Fibroblast of lung (primary cell): ENCODE data around the gene NCKAP5. TPM values are rescaled to one million over a fixed set of nuclear protein-coding genes. Genes with fewer than 3 reads are reported as not detected.

ENCODE experiments used
- DNase-seq, 2 donors: peaks; one replicate each; pipeline versions ENCODE4 v3.0.0 to v3.0.0-alpha.2; 2010; ENCODE audit warnings: low read depth in 2 of 2
- H2AFZ ChIP-seq: 2 replicates; pipeline ENCODE4 v1.5.1; 2012; ENCODE audit warnings: low read length, control low read depth, inconsistent platforms
- H3K27ac ChIP-seq: 2 replicates; pipeline ENCODE4 v1.5.1; 2011; ENCODE audit warnings: low read length, control low read depth; ENCODE audit not compliant: insufficient read depth
- H3K27me3 ChIP-seq: 2 replicates; pipeline ENCODE4 v1.5.1; 2011; ENCODE audit warnings: mild to moderate bottlenecking, low read length; ENCODE audit not compliant: control insufficient read depth, insufficient read depth
- H3K36me3 ChIP-seq: 2 replicates; pipeline ENCODE4 v1.5.1; 2011; ENCODE audit warnings: low read length; ENCODE audit not compliant: control insufficient read depth, insufficient read depth
- H3K4me1 ChIP-seq: 2 replicates; pipeline ENCODE4 v1.5.1; 2011; ENCODE audit warnings: low read length; ENCODE audit not compliant: control insufficient read depth, insufficient read depth; ENCODE audit errors: extremely low read depth
- H3K4me2 ChIP-seq: 2 replicates; pipeline ENCODE4 v1.5.1; 2011; ENCODE audit warnings: low read length, control low read depth; ENCODE audit not compliant: insufficient read depth; ENCODE audit errors: extremely low read depth
- H3K4me3 ChIP-seq, 4 experiments: fragments of 200-600 bp in 1 of 4; sonication (generic) in 1 of 4; replicated peaks in 1 of 4; 2 replicates each; pipeline ENCODE4 v1.5.1; 2011 to 2016; ENCODE audit warnings: low read length in 4 of 4, low read depth in 3 of 4, mild to moderate bottlenecking in 3 of 4, control low read depth in 2 of 4, inconsistent platforms in 1 of 4, mixed read lengths in 1 of 4; ENCODE audit not compliant: insufficient read depth in 1 of 4; ENCODE audit errors: control extremely low read depth in 1 of 4
- H3K79me2 ChIP-seq: 2 replicates; pipeline ENCODE4 v1.5.1; 2012; ENCODE audit warnings: mild to moderate bottlenecking, low read length, inconsistent platforms; ENCODE audit not compliant: control insufficient read depth, insufficient read depth
- H3K9ac ChIP-seq: 2 replicates; pipeline ENCODE4 v1.5.1; 2011; ENCODE audit warnings: mild to moderate bottlenecking, low read length, control low read depth; ENCODE audit not compliant: insufficient read depth
- H3K9me3 ChIP-seq: 2 replicates; pipeline ENCODE4 v1.5.1; 2012; ENCODE audit warnings: low read depth, low read length; ENCODE audit not compliant: control insufficient read depth, insufficient read depth
- H4K20me1 ChIP-seq: 2 replicates; pipeline ENCODE4 v1.5.1; 2011; ENCODE audit warnings: low read length; ENCODE audit not compliant: control insufficient read depth, insufficient read depth; ENCODE audit errors: extremely low read depth
- EZH2 ChIP-seq: IDR thresholded peaks from 2 replicates; pipeline ENCODE4 v1.5.1; 2012; ENCODE audit warnings: low read length, control low read depth, mild to moderate bottlenecking; ENCODE audit errors: missing control alignments
- polyA plus RNA-seq, 2 donors: library from polyadenylated mRNA; depleted of rRNA in 1 of 2; stranded (reverse) in 1 of 2; unstranded in 1 of 2; fragments of >200 nt; gene quantifications; 2 replicates each; pipeline ENCODE4 v1.2.1, GENCODE V29; 2011 to 2012; ENCODE audit warnings: missing spikeins in 1 of 2
- total RNA-seq: library from RNA; depleted of rRNA; stranded (reverse); fragments of >200 nt; gene quantifications from 2 replicates; pipeline ENCODE4 v1.2.1, GENCODE V29; 2014
- TF ChIP-seq, protein P1 (sequence below), 2 donors: IDR thresholded peaks in 1 of 2; conservative IDR thresholded peaks in 1 of 2; 1 replicate in 1 of 2; 2 replicates in 1 of 2; pipeline ENCODE4 v1.5.1; 2011 to 2012; ENCODE audit warnings: low read length in 2 of 2, control low read depth in 1 of 2, inconsistent platforms in 1 of 2, low read depth in 1 of 2, mild to moderate bottlenecking in 1 of 2

The NCKAP5 gene
- total and polyA plus RNA-seq, 2 donors (not counting 1 experiment from before 2014, with no cell fraction given), result 2.6 to 6.2 TPM

GRCh38 chr2:132760971-132761370 lies 807.3 kb downstream of the NCKAP5 start:
- Histone ChIP-seq H2AFZ (no peak overlapping the region), H3K4me2 (no peak overlapping the region), H3K4me3 (no peak overlapping the region)

GRCh38 chr2:132760405-132760804 lies 807.9 kb downstream of the NCKAP5 start:
- H3K36me3 ChIP-seq, result no peaks in the 10 kb centered on the region
- DNase-seq, result peak in 1 of 2 donors; percentile 15
- no peak overlapping the region for H3K4me2 ChIP-seq
- no peak for TF ChIP-seq EZH2
- TF ChIP-seq, protein P1, sequence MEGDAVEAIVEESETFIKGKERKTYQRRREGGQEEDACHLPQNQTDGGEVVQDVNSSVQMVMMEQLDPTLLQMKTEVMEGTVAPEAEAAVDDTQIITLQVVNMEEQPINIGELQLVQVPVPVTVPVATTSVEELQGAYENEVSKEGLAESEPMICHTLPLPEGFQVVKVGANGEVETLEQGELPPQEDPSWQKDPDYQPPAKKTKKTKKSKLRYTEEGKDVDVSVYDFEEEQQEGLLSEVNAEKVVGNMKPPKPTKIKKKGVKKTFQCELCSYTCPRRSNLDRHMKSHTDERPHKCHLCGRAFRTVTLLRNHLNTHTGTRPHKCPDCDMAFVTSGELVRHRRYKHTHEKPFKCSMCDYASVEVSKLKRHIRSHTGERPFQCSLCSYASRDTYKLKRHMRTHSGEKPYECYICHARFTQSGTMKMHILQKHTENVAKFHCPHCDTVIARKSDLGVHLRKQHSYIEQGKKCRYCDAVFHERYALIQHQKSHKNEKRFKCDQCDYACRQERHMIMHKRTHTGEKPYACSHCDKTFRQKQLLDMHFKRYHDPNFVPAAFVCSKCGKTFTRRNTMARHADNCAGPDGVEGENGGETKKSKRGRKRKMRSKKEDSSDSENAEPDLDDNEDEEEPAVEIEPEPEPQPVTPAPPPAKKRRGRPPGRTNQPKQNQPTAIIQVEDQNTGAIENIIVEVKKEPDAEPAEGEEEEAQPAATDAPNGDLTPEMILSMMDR (conservative IDR thresholded peaks at IDR 0.05 in 1 of 2, IDR thresholded peaks at IDR 0.05 in 1 of 2; ENCODE audit: low read depth in 1 of 2, low read length in 2 of 2), result no peak
- no peak overlapping the region for H3K27ac ChIP-seq
- no peaks in the 10 kb centered on the region for H3K4me1 ChIP-seq
- no peak overlapping the region for H3K4me3 ChIP-seq
- no peak overlapping the region for H2AFZ ChIP-seq
- H3K79me2 ChIP-seq, result no peaks in the 10 kb centered on the region
- no peaks in the 10 kb centered on the region for H4K20me1 ChIP-seq
- no peaks in the 10 kb centered on the region for H3K9me3 ChIP-seq
- H3K27me3 ChIP-seq, result no peaks in the 10 kb centered on the region
- H3K9ac ChIP-seq, result no peak overlapping the region

More at GRCh38 chr2:132760971-132761370, 807.3 kb downstream of the NCKAP5 start:
- Histone ChIP-seq H3K27me3 (no peaks in the 10 kb centered on the region), H3K36me3 (no peaks in the 10 kb centered on the region), H3K79me2 (no peaks in the 10 kb centered on the region), H4K20me1 (no peaks in the 10 kb centered on the region), H3K9ac (no peak overlapping the region), H3K27ac (no peak overlapping the region), H3K9me3 (no peaks in the 10 kb centered on the region), H3K4me1 (no peaks in the 10 kb centered on the region)
- no peak for DNase-seq
- TF ChIP-seq EZH2, result no peak
- TF ChIP-seq, protein P1 (conservative IDR thresholded peaks at IDR 0.05 in 1 of 2, IDR thresholded peaks at IDR 0.05 in 1 of 2; ENCODE audit: low read depth in 1 of 2, low read length in 2 of 2), result no peak

DNA sequence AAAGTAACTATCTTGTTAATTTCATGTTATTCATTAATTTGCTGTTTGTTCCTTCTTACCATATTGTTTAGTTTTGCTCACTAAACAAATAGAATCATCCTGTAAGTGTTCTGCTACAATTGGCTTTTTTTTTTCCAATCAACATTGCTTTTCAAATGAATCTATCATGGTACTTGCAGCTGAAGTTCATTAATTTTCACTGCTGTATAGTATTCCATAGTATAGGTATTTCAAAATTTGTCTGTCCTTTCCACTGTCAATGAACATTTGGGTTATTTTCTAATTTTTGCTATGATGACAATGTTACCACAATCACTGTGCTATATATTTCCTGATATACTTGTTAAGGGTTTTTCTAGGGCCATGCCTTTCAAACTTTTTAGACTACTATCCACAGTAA lies 809.3 kb downstream of the NCKAP5 start:
- Histone ChIP-seq H3K36me3 (no peaks in the 10 kb centered on the region), H3K9me3 (no peaks in the 10 kb centered on the region), H4K20me1 (no peaks in the 10 kb centered on the region), H3K9ac (no peak overlapping the region), H2AFZ (no peak overlapping the region), H3K4me3 (no peak overlapping the region), H3K79me2 (no peaks in the 10 kb centered on the region), H3K4me2 (no peak overlapping the region), H3K4me1 (no peaks in the 10 kb centered on the region), H3K27ac (no peak overlapping the region), H3K27me3 (no peaks in the 10 kb centered on the region)
- DNase-seq, result no peak
- TF ChIP-seq, protein P1 (conservative IDR thresholded peaks at IDR 0.05 in 1 of 2, IDR thresholded peaks at IDR 0.05 in 1 of 2; ENCODE audit: low read depth in 1 of 2, low read length in 2 of 2), result no peak
- TF ChIP-seq EZH2, result no peak
